Activated effector memory CD4-positive, alpha-beta T cell treated with Interleukin-2 at 50 U/mL for 16 hours (primary cell): ENCODE data around the gene HK2.
A peak's percentile ranks its signal among the peaks of the same experiment; 100 is the strongest.
"Not testable (repeated sequence)": the region's sequence is repeated elsewhere in the genome, so short reads cannot be mapped to it uniquely, and the experiment has no call there.

Experiments
- DNase-seq: peaks from one replicate; pipeline ENCODE4 v3.0.0-alpha.2; 2020

The HK2 gene

GRCh38 chr2:74835831-74836674 lies 2.1 kb downstream of the HK2 start:
- DNase-seq: no peak

GRCh38 chr2:74836675-74837401 lies 2.9 kb downstream of the HK2 start:
- DNase-seq: no peak

GRCh38 chr2:74841641-74842040 lies 7.7 kb downstream of the HK2 start:
- no peak for DNase-seq

- DNase-seq: no peak
Observed at GRCh38 chr2:74843433-74843832, 9.5 kb downstream of the HK2 start.

- no peak for DNase-seq
Observed at GRCh38 chr2:74843899-74844298, 10.0 kb downstream of the HK2 start.

GRCh38 chr2:74844752-74845151 lies 10.8 kb downstream of the HK2 start:
- no peak for DNase-seq

- peak; percentile 26 for DNase-seq
Observed at GRCh38 chr2:74845217-74845751, 11.4 kb downstream of the HK2 start.

- no peak for DNase-seq
Observed at GRCh38 chr2:74845991-74846390, 12.1 kb downstream of the HK2 start.

GRCh38 chr2:74846481-74846880 lies 12.6 kb downstream of the HK2 start:
- DNase-seq: no peak

GRCh38 chr2:74847070-74847858 lies 13.3 kb downstream of the HK2 start:
- no peak for DNase-seq

- peak; percentile 38 for DNase-seq
Observed at GRCh38 chr2:74849228-74849892, 15.4 kb downstream of the HK2 start.

GRCh38 chr2:74850496-74851190 lies 16.7 kb downstream of the HK2 start:
- DNase-seq: no peak

- no peak for DNase-seq
Observed at GRCh38 chr2:74851191-74851566, 17.3 kb downstream of the HK2 start.

- not testable (repeated sequence) for DNase-seq
Observed at GRCh38 chr2:74853360-74853759, 19.4 kb downstream of the HK2 start.

GRCh38 chr2:74854401-74854800 lies 20.5 kb downstream of the HK2 start:
- DNase-seq: no peak

GRCh38 chr2:74855114-74855707 lies 21.3 kb downstream of the HK2 start:
- DNase-seq: not testable (repeated sequence)

- no peak for DNase-seq
Observed at GRCh38 chr2:74856004-74856578, 22.2 kb downstream of the HK2 start.

GRCh38 chr2:74856599-74856998 lies 22.7 kb downstream of the HK2 start:
- no peak for DNase-seq

GRCh38 chr2:74857215-74857614 lies 23.3 kb downstream of the HK2 start:
- DNase-seq: no peak

- no peak for DNase-seq
Observed at GRCh38 chr2:74857725-74858124, 23.8 kb downstream of the HK2 start.

- DNase-seq: no peak
Observed at GRCh38 chr2:74858281-74858680, 24.4 kb downstream of the HK2 start.
